Neural progenitor cell (in vitro differentiated cells): ENCODE results near the gene KCNMA1.

Source experiments
- CTCF ChIP-seq: fragments of 200-600 bp; sonication (generic); IDR thresholded peaks from 2 replicates; pipeline ENCODE4 v1.5.1; 2017; ENCODE audit warnings: antibody characterized with exemption, mild to moderate bottlenecking
- EZH2 ChIP-seq: fragments of 200-600 bp; sonication (generic); IDR thresholded peaks from 2 replicates; pipeline ENCODE4 v1.6.1; 2017; ENCODE audit warnings: antibody characterized with exemption, mild to moderate bottlenecking, moderate library complexity
- EZH2phosphoT487 ChIP-seq: fragments of 200-600 bp; sonication (generic); IDR thresholded peaks from 2 replicates; pipeline ENCODE4 v1.6.1; 2017; ENCODE audit warnings: antibody characterized with exemption

GRCh38 chr10:77021966-77022490, 615.6 kb downstream of the KCNMA1 start:
- no peak for TF ChIP-seq CTCF
- no peak for TF ChIP-seq EZH2phosphoT487
- TF ChIP-seq EZH2, result no peak
